ENCODE data around the gene MAPK4.

The MAPK4 gene

DNA sequence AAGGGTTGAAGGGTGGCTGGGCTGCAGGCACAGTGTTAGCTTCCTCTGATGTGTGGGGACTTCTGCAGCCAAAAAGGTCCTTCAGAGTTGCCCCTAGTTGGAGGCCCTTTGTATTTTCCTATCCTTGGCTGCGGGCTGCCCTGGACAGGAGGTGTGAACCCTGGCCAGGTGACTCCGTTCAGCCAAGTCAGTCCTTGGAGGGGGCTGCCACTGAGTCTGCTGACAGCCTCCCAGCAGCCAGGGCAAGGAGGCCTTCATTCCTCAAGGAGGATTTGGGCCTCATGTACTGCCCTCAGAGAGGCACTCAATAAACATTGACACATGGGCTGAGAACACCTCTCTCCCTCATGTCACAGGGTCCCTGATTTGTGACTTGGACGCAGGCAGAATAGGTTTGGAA, 62.4 kb downstream of the MAPK4 start:
- in situ Hi-C loops (cut with MboI; ENCODE audit: low sequenced_read_pairs): no loop called here

DNA sequence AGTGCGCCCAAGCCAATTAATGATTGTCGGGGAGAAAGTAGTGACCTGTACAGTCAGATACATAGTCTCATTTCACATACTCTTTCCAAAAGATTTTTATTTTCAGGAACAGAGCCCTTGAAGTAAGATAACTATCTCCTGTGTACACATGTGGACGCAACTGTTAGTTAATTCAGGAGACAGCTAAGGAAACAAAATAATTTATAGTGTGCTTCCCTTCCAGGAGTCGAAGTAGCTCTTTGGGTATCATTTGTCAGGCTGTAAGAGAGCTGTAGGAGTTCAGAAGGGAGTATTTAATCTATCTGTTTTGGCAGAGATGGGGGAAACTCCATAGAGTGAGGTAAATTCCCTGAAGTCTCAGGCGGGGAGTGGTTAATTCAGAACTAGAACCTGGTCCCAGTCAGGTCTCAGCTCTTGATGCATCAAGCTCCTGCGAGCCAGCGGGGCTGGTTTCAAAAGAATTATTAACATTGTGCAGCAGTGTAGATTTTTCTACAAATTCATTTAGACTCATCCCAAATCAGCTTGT, 63.0 kb downstream of the MAPK4 start:
- in situ Hi-C loops (cut with MboI; ENCODE audit: low sequenced_read_pairs): no loop called here

DNA sequence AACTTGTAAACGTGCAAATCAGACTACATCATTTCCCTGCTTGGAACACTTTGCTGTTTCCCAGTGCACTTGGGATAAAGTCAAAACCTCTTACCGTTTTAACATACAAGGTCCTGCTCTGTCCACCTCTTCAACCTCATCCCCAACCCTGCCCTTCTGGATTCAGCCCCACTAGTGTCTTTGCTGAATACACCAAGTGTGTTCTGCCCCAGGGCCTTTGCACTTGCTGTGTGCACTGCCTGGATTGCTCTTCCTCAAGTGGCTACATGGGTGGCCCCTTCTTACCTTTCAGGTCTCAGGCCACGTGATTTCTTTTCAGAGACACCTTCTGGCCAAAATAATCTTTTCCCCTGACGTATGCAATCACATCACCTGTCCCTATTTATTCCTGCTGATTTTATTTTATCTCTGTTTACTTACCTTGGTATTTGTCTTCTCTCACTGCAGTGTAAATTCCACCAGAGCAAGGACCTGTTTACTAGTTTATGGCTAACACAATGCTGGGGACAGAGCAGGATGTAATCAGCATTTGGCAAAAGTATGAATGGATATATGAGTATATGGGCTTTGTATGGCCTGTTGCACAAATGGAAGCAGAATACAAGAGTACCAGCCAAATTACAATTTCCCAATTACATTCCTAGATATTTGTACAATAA, 63.9 kb downstream of the MAPK4 start:
- in situ Hi-C loops (cut with MboI; ENCODE audit: low sequenced_read_pairs): no loop called here

DNA sequence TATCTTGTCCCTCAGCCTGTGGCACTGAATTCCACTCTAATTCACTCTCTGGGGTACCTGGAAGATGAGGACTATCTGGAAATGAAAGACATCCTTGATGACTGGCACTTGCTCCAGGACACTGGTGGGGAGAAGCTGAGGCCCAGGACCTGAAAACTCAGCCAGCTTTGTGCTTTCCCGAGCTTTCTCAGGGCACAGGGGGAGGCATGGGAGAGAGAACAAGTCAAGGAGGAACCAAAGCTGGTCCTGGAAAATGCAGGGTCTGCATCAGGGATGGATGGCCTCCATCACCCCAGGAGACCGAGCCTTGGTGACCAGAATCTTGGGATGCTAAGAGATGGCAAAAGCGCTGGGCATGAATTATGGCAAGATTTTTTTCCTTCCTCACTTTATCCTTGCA, 65.1 kb downstream of the MAPK4 start:
- in situ Hi-C loops (cut with MboI; ENCODE audit: low sequenced_read_pairs): no loop called here

DNA sequence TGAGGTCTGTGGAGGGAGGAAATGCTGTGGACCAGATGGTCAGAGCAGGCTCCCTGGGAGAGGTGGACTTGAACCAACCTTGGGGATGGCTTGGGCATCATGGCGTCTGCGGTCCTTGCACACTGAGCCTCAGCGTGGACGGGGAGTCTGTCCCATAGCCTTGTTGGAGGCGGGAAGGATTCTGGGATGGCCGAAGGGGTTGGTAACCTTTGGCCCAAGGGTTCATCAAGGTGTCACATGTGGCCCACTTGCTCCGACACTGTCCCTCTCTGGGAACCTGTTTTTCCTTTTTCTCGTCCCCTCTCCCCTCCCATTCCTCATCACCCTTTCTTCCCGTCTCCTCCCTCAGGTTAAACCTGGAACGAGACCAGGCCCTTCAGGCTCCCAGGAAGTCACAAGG, 66.4 kb downstream of the MAPK4 start:
- in situ Hi-C loops (cut with MboI; ENCODE audit: low sequenced_read_pairs): no loop called here

DNA sequence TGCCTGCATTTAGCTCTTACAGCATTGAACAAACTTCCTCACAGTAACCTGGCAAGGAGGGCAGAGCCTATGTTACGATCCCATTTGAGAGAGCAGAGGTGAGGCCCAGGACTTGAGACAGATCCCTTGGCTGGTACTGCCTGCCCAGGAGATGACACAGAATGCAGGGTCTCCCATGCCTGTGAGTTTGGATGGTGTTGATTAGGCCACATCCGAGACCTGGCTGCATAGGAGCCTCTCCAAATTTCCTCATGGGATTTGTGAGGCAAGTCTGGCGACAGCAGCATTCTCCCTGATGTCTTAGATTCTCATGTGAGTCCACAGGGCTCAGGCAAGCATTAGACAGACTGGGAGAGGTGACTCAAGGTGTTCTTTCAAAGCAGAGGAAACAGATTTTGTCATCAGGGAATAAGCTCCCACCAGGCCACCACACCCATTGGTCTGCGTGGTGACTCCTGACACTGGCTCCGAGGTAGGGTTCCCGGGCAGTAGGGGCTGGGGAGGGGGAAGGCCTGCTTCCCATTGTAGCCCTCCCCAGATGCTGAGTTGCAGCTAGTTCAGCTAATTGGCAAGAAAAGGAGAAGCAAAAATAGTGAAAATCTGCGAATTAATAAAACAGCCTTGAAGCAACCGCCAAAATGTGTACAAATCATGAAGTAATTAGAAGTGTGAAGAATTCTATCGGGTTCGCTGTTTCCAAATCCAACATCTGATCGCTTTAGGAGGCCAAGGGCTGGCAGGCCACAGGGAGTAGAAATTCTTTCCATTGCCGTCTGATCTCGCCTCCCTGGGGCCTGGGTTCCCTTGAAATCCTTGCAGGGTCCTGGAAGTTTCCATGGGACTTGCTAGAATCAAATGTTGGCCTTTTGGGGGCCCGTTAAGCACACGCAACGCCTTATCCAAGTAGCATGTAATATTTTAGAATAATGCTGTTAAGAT, 68.0 kb downstream of the MAPK4 start:
- in situ Hi-C loops (cut with MboI; ENCODE audit: low sequenced_read_pairs): no loop called here

DNA sequence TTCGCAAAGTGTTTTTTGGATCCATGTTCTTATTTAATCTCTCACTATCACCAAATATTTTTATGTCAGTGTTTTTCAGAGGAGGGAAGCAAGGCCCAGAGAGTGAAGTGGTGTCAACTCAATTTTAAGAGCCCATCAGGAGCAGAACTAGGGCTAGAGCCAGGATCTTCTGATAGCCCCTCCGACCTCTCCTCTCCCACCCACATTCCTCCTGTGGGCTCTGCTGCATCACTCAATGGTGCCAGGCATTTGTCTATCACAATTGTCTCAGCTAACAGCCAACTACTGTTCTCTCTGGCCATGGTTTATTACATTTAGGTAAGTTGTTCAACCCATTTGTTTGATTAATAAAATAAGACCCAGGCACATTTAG, 68.6 kb downstream of the MAPK4 start:
- in situ Hi-C loops (cut with MboI; ENCODE audit: low sequenced_read_pairs): no loop called here

DNA sequence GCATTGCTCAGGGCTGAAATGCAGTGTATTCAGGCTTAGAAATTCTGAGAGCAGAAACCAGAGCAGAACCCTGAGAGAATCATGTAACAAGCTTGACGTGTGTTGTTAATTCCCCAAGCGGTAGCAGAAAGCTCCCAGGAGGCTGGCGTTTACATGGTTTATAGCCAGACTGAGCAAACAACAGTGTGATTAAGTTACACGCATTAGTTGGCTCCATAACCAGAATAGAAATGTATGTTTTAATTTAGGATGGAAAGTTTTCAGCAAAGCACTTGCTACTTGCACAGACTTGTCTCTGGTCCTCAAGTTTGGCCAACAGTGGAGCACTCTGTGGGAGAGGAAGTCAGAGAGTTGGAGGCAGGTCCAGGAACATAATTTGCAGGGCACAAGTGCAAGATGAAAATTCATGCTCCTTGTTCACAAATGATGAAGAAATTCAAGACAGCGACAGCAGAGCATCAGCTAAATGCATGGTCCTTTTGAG, 69.3 kb downstream of the MAPK4 start:
- in situ Hi-C loops (cut with MboI; ENCODE audit: low sequenced_read_pairs): no loop called here

DNA sequence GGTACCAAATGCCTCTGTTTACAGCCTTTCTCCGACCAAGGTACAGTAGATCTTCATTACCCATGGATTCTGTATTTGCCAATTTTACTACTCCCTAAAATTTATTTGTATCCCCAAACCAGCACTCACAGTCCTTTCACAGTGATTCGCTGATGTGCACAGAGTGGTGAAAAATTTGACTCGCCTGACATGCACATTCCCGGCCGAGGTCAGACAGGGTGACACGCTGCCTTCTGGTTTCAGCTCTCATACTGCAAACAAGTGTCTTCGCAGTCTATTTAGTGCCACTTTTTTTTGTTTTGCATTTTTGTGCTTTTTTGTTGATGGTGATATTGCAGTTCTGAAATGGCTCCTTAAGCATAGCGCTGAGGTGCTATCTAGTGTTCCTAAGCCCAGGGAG, 71.0 kb downstream of the MAPK4 start:
- in situ Hi-C loops (cut with MboI; ENCODE audit: low sequenced_read_pairs): no loop called here

DNA sequence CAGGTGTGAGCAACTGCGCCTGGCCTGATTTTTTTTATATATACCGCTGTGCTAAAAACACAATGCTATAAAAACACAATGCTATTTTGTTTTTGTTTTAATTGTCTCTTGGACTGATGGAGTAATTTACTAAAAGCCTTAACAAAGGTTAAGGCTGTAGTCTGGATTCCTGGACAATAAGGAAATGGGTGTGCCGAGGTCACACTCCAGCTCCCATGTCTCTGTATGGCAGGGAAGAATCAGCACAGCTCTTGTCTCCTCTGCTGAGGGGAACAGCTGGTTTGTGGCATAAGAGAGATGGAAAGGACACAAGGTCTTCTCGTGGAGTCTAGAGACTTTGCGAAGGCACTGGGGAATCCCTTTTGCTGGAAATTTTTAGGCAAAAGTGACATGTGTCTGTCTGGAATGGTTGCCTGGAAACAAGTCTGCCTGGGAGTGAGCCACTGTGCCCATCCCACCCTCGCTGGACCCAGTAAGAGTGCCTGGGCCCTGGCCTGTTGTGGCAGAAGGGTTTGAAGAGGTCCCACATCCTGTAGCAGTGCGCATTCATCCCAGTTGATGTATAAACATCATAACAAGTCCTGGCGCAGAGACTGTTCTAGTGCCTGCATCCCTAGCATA, 73.1 kb downstream of the MAPK4 start:
- in situ Hi-C loops (cut with MboI; ENCODE audit: low sequenced_read_pairs): no loop called here

DNA sequence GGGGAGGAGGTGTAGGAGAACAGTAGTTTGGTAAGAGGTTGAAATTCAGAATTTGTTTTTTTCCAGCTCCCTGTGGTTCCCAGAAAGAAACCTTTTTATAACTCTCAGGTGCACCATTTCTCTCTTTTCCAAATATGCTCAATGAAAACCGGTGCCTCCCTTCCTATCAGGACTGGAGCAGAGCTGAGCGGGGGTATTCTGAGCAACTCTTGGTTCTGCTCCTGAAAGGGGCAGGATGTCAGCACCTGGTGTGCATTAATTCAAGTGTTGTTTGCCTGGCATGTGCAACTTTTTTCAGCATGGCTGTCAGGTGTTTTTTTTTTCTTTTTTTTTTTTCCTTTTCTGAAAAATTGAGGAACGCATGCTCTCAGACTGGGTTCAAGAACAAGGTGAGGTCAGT, 74.1 kb downstream of the MAPK4 start:
- in situ Hi-C loops (cut with MboI; ENCODE audit: low sequenced_read_pairs): no loop called here

DNA sequence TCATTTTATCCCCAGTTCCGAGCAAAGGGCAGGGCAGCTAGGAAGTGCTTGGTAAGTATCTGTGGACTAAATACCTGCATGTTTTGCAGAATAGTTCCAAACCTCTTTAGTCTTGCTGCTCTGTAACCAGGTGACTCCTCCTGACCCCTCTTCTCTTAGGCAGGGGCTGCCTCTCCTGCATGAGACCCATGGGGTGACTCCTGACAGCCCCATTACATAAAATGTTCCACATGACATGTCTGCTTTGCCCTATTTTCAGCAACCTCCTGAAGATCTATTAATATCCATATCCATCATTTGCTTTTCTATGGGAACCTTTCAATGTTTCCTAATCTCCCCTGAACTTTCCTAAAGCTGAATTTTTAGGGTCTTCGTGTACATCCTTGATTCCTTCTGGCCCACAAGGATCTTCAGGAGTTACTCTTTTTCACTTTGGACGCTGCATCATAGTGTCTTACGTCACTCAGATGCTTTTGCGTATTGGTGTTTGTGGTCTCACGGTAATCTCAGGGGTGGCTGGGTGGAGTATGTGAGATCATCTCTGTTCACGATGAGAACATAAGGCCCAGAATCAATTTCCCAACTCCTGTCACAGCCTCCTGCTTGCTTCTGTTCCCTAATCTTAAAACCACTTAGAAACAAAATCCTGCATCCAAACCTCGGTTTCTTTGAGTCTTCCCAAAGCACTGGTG, 76.6 kb downstream of the MAPK4 start:
- in situ Hi-C loops (cut with MboI; ENCODE audit: low sequenced_read_pairs): no loop called here

DNA sequence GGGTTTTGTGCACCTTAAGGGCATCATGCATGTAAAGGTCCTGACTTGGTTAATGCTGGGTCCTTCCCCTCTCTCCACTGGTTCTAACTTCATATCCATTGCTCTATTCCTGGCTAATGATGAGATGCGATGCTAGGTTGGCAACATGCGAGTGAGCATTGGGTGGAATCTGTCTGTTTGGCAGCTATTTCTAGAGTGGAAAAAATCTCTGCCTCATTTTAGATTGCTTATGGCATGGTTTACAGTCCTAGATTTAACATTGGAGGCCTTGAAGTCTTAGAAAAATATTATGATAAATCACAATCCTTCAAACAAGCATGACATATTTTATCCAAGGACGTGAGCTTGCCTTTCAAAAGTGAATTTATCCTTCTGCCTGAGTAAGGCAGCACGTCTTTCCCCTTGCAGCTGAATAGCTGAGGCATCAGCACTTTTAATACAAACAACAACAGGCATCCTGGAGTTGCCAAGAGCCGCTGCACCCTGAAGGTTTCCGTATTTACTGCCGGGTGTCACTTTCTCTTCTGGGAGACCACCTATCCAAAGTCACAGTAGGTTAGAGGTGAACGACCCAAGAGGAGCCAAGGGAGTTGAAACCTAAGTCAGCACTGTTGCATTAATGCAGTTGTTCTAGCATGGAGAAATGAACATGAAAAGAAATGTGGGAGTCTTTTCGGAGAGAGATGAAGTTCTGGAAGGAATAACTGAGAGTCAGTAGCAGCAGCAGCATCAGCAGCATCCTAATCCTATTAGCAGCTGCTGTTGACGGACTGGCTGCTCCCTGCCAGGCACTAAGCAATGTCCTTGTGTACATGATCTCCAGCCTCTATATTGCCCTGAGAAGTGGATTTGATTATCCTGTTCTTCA, 78.4 kb downstream of the MAPK4 start:
- in situ Hi-C loops (cut with MboI; ENCODE audit: low sequenced_read_pairs): no loop called here

DNA sequence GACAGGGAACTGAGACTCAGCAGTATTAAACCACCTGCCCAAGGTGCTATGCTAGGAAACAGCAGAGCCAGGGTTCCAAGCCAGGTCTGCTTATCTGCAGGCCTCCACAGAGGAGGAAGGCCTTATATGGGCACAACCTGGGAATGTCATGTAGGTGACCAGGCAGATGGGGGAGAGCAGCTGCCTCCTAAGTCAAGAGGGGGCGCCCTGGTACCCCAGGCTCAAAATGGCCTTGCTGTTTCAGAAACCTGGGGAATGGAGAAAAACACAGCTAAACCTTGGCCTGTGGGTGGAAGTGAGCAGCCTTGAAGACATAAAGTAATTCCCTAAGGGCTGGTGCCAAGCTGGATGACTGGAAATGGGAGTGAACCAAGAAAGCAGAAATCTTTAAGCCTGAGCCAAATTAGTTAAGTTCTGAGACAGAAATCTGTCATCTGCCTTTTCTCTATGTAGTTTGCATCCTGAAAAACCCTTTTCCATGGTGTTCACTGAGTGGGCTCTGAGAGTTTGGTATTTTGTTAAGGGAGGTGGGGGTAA, 79.1 kb downstream of the MAPK4 start:
- in situ Hi-C loops (cut with MboI; ENCODE audit: low sequenced_read_pairs): no loop called here

DNA sequence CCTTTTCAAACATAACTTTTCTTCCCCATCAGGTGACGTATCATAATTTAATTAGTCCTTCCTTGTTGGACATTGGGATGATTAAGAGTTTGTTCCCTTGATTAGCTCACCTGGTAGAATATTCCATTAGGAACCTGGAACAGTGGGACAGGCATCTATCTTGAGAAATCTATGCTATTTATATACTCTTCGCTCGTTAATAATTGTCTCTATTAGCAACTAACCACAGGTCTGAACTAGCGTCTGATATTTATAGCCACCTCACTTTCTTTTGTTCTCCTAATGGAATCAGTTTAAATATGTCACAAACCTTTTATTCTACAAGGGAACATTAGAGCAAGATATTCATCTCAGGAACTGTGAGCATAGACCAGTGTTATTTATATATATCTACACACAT, 79.8 kb downstream of the MAPK4 start:
- in situ Hi-C loops (cut with MboI; ENCODE audit: low sequenced_read_pairs): no loop called here

DNA sequence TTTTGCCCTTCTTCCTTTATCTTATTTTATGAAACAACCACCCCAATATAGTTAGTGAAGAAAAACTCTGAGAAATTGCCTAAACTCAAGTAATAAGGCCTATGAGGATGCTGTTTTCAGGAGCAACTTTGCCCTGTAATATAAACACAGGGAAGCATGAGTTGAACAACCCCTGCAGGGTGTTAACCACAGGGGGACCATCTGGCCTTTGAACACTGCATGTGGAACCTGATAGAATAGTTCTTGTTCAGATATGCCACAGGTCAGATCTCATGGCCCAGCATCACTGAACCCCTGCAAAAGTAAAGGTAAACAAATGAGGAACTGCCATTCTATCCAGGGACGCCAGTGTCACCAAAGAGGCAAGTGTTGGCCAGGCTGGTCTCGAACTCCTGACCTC, 82.6 kb downstream of the MAPK4 start:
- in situ Hi-C loops (cut with MboI; ENCODE audit: low sequenced_read_pairs): no loop called here

DNA sequence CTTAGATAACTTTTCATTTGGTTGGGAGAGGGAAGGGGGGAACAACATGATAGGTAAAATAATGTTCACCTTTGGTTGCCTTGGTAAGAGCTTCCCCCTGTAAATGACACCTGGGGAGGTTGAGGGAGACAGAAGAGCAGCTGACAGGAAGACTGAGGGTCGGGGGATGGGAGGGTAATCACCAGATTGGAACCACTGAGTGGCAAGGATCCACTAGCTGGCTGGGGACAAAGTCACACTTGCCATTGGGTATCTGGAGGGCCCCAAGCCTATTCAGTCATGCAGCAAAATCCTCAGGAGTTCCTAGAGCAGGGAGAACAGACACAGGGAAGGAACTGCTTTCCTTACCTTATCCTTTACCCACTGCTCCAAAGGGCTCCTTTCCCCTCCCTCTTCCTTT, 84.3 kb downstream of the MAPK4 start:
- in situ Hi-C loops (cut with MboI; ENCODE audit: low sequenced_read_pairs): no loop called here

DNA sequence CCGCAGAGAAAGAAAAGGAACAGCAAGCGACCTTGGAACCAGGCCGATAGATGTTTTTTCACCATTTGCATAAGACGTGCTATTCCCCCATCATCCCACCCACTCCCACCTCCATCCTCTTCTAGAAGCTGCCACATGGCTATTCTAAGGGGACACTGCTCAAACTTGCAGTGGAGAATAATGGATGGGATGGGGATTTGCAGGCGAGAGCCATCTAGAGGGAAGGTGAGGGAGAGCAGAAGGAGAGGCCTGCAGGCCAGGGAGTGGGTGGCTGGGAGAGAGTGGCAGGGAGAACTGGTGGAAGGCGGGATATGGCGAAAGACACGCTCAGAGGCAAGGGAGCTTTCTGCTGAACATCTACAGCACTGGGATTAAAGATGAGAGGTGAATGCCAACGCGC, 84.9 kb downstream of the MAPK4 start:
- in situ Hi-C loops (cut with MboI; ENCODE audit: low sequenced_read_pairs): no loop called here

DNA sequence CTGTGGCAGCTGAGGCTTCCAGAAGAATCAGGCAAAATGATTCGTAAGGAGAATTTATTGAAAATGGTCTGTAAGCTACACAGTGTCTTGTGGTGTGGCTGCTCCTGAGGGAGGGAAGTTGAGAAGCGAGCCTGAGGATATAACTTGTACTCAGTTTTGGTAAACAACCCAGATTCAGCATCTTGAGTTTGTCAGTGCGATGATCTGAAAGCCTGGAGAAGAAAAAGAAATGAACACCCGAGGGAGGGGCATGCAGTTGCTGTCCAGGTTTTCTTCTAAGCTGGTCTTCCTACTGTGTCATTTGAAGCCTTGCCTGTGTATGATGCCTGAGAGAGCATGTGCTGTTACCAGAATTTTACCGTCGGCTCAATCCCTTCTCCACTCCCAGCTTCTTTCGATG, 87.3 kb downstream of the MAPK4 start:
- in situ Hi-C loops (cut with MboI; ENCODE audit: low sequenced_read_pairs): no loop called here

DNA sequence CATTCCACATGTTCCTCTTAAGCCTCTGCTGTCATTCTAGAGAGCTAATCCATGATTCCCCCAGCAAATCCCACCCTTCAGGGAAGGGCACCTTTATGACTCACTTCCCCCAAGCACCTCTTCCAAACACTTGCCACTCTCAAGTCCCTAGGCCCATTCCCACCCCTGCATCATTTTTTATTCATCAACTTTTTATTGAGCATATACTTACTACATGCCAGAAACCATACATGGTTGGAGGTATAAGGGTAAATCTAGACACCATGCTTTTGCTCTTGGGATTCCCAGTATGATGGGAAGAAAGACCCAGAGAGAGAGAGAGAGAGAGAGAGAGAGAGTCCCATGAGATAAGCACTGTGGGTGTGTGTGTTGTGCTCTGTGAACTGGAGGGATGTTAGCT, 87.9 kb downstream of the MAPK4 start:
- in situ Hi-C loops (cut with MboI; ENCODE audit: low sequenced_read_pairs): no loop called here

Measured in HL-60/S4 (cell line).